Uterus (tissue), 4 donors: ENCODE data around the gene USHBP1. TPM values are rescaled to one million over a fixed set of nuclear protein-coding genes. Genes with fewer than 3 reads are reported as not detected.

Experiments
- DNase-seq, 2 donors: peaks; one replicate each; pipeline ENCODE4 v3.0.0-alpha.2; 2019 to 2020
- H3K27ac ChIP-seq, 2 donors: fragments of 200-600 bp; sonication (generic); 1 replicate in 1 of 2; 2 replicates in 1 of 2; pipeline ENCODE4 v1.5.1; 2016 to 2018
- H3K27me3 ChIP-seq, 2 donors: fragments of 200-600 bp; sonication (generic); one replicate each; pipeline ENCODE4 v1.5.1; 2018 to 2019; ENCODE audit warnings: control low read depth in 1 of 2
- H3K36me3 ChIP-seq, 2 donors: fragments of 200-600 bp; sonication (generic); one replicate each; pipeline ENCODE4 v1.5.1; 2019; ENCODE audit warnings: control low read depth in 1 of 2
- H3K4me1 ChIP-seq, 2 donors: fragments of 200-600 bp; sonication (generic); one replicate each; pipeline ENCODE4 v1.5.1; 2018 to 2019; ENCODE audit warnings: control low read depth in 1 of 2
- H3K4me3 ChIP-seq, 2 donors: fragments of 200-600 bp; sonication (generic); 1 replicate in 1 of 2; 2 replicates in 1 of 2; pipeline ENCODE4 v1.5.1; 2018 to 2019; ENCODE audit warnings: mild to moderate bottlenecking in 1 of 2
- H3K9me3 ChIP-seq, 2 donors: fragments of 200-600 bp; sonication (generic); one replicate each; pipeline ENCODE4 v1.5.1; 2019; ENCODE audit warnings: control low read depth in 1 of 2
- POLR2A ChIP-seq, 2 donors: fragments of 450-650 bp; IDR thresholded peaks; one replicate each; pipeline ENCODE4 v1.6.1; 2016; ENCODE audit warnings: antibody characterized with exemption in 2 of 2, mild to moderate bottlenecking in 1 of 2, moderate library complexity in 1 of 2
- intact Hi-C: fragments of 100-400 bp; cut with DNase I; formaldehyde crosslinking; loops from one replicate; pipeline ENCODE4 v1.15.1; 2023; ENCODE audit warnings: low total_unique reads
- total RNA-seq, 4 donors: library from RNA; depleted of rRNA in 3 of 4; stranded (reverse); fragments of >200 nt in 3 of 4; gene quantifications; one replicate each; pipeline versions ENCODE4 v1.1.0 to v1.2.4, GENCODE V29; 2014 to 2023
- TF ChIP-seq, protein P1 (sequence below), 4 experiments: fragments of 200-600 bp in 2 of 4; fragments of 450-650 bp in 2 of 4; sonication (generic) in 2 of 4; IDR thresholded peaks; one replicate each; pipeline ENCODE4 v1.5.1; 2016 to 2019; ENCODE audit warnings: antibody characterized with exemption in 4 of 4, mild to moderate bottlenecking in 2 of 4, moderate library complexity in 1 of 4
- donor health status: DM: yes; HTN: yes; CAD: no.

USHBP1 gene
- total RNA-seq, 4 donors from 2014 or later, result 3.5 to 23.8 (median 13.0) TPM

DNA sequence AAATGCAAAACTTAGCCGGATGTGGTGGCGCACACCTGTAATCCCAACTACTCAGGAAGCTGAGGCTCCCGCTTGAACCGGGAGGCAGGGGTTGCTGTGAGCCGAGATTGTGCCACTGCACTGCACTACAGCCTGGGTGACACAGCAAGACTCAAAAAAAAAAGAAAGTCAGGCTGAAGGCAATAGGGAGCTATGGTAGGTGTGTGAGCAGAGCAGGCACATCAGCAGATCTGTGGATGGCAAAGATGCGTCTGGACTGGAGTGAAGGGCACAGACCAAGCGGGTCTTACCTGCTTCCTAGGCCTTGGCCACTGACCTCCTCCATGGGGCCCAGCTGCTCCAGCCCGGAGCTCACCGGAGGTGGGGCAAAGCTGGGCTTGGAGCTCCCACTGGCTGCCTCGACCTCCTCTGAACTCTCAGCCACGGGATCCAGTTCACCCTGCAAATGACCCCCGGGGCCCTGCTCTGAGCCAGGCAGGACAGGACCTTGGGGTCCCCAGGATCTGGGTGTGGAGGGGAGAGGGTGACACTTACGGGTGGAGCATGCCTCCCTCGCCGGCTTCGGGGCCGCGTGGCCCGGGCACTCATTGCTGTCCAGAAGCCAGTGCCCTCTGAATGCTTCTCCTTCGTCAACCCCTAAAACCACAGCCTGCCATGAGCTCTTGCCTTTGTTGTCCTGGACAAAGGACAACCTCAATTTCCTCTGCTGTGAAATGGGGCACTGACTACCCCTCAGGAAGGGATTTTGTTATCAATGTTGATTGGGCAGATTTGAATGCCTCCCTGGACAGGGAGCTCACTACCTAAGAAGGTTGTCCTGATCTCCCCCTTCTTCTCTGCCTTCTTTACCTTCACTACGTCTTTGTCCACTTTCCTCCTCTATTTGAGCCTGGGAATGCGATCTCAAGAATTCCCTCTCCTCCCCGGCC, 569 bp downstream of the USHBP1 start:
- intact Hi-C loops, result no loop called here

DNA sequence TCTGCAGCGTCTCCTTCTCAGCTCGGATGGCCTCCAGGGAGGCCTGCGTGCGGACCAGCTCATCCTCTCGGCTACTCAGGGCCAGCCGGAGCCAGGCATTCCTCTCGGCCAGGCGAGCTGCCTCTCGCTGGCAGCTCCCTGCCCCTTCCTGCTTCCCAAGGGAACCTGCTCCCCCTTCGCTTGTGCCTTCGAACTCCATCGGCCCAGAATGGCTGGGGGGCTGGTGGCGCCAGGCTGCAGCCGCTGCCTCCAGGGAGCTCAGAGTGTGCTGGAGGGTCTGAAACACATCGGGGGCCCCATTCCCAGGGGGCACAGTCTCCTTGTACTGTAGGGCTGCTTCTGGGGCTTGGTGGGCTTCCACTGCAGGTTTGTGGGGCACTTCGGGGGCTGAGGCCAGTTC, 2.0 kb downstream of the USHBP1 start:
- Histone ChIP-seq H3K36me3 (no peaks in the 10 kb centered on the region), H3K27ac (no peak overlapping the region), H3K4me1 (no peaks in the 10 kb centered on the region), H3K4me3 (no peak overlapping the region), H3K27me3 (no peaks in the 10 kb centered on the region), H3K9me3 (no peaks in the 10 kb centered on the region)
- intact Hi-C loops, result no loop called here
- TF ChIP-seq, protein P1, sequence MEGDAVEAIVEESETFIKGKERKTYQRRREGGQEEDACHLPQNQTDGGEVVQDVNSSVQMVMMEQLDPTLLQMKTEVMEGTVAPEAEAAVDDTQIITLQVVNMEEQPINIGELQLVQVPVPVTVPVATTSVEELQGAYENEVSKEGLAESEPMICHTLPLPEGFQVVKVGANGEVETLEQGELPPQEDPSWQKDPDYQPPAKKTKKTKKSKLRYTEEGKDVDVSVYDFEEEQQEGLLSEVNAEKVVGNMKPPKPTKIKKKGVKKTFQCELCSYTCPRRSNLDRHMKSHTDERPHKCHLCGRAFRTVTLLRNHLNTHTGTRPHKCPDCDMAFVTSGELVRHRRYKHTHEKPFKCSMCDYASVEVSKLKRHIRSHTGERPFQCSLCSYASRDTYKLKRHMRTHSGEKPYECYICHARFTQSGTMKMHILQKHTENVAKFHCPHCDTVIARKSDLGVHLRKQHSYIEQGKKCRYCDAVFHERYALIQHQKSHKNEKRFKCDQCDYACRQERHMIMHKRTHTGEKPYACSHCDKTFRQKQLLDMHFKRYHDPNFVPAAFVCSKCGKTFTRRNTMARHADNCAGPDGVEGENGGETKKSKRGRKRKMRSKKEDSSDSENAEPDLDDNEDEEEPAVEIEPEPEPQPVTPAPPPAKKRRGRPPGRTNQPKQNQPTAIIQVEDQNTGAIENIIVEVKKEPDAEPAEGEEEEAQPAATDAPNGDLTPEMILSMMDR (IDR thresholded peaks at IDR 0.05), result no peak
- no peak for TF ChIP-seq POLR2A (IDR thresholded peaks at IDR 0.05)
- no peak for DNase-seq

More for the DNA sequence above, 569 bp downstream of the USHBP1 start:
- no peak for DNase-seq
- Histone ChIP-seq H3K27ac (peak overlapping the region; percentile 37 to 79), H3K27me3 (no peaks in the 10 kb centered on the region), H3K4me1 (peaks cover 0 to 6% of the 10 kb centered on the region in 2 donors), H3K4me3 (peak overlapping the region; percentile 15 to 21), H3K9me3 (no peaks in the 10 kb centered on the region), H3K36me3 (no peaks in the 10 kb centered on the region)
- TF ChIP-seq POLR2A (IDR thresholded peaks at IDR 0.05), result no peak
- TF ChIP-seq, protein P1 (IDR thresholded peaks at IDR 0.05), result no peak

DNA sequence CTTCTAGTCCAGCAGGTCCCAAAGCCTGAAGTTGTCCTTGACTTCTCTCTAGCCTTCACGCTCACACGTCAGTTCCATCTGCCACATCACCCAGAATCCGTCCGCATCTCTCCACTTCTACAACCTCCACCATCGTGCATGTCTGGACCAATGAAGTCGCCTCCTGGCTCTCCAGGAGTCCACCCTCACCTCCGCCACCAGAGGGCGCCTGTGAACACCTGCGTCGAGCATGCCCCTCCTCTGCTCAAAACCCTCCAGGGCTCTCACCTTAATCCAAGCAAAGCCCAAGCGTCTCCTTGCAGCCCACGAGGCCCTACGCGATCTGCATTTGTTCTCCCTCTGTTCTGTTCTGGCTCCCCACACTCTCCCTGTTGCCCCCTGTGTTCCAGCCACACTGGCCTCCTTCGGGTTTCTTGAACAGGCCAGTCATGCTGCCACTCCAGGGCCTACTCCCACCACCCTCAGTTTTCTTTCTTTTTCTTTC, 3.7 kb downstream of the USHBP1 start:
- H3K4me1 ChIP-seq, result no peaks in the 10 kb centered on the region
- H3K36me3 ChIP-seq, result no peaks in the 10 kb centered on the region
- no peak for TF ChIP-seq POLR2A (IDR thresholded peaks at IDR 0.05)
- TF ChIP-seq, protein P1 (IDR thresholded peaks at IDR 0.05), result peak; percentile 64 to 86 (median 82)
- no peak overlapping the region for H3K4me3 ChIP-seq
- no peaks in the 10 kb centered on the region for H3K27me3 ChIP-seq
- peak; percentile 66 to 76 for DNase-seq
- H3K27ac ChIP-seq, result no peak overlapping the region
- no peaks in the 10 kb centered on the region for H3K9me3 ChIP-seq
- intact Hi-C loops, result no loop called here

DNA sequence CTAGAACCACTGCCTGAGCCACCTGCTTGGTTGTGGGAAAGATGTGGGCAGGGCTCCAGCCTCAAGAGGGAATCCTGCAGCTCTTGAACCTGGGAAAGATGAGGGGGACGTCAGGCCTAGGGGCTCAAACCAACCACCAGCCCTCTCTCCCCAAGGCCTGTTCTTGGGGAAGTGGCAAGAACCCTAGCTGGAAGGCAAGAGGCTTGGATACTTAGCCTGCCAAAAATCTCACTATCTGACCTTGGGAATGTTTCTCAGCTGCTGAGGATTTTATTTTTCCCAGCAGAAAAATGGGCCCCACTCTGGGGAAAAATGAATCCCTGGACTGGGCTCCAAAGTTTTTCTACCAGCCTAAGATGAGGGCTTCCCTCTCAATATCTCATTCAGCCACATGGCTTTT, 4.6 kb downstream of the USHBP1 start:
- H3K27ac ChIP-seq, result no peak overlapping the region
- no peaks in the 10 kb centered on the region for H3K27me3 ChIP-seq
- no peaks in the 10 kb centered on the region for H3K4me1 ChIP-seq
- H3K4me3 ChIP-seq, result no peak overlapping the region
- DNase-seq, result no peak
- intact Hi-C loops, result no loop called here
- TF ChIP-seq POLR2A (IDR thresholded peaks at IDR 0.05), result no peak
- TF ChIP-seq, protein P1 (IDR thresholded peaks at IDR 0.05), result no peak
- no peaks in the 10 kb centered on the region for H3K36me3 ChIP-seq
- H3K9me3 ChIP-seq, result no peaks in the 10 kb centered on the region

DNA sequence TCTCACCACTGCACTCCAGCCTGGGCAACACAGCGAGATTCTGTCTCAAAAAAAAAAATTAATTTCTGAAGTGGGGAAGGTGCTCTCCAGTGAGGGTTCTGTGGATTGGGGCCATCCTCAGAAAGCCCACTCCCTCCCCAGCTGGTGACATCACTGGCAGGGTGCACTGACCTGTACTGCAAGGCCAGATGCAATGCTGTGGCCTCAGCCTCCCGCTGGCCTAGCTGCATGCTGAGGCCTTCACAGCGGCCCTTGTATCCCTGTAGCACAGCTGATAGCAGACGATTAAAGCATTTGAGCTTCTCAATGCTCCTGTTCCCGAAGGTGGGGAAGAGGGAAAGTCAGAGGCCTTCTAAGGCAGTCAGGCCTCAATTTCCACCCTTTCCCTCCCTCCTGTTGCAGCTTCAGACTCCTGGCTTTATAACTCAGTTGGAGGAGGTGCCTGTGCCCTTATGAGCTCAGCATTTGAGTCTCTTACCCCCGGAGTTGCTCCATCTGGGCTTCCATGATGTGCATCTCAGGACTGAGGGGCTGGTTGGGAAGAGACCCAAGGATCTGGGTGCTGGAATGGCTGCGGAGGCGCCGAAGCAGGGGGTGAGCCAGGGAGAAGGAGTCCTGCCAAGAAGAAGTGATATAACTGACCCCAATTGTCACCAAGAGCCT, 5.3 kb downstream of the USHBP1 start:
- Histone ChIP-seq H3K4me3 (no peak overlapping the region), H3K9me3 (no peaks in the 10 kb centered on the region), H3K27me3 (no peaks in the 10 kb centered on the region), H3K4me1 (no peaks in the 10 kb centered on the region), H3K27ac (no peak overlapping the region), H3K36me3 (no peaks in the 10 kb centered on the region)
- intact Hi-C loops, result no loop called here
- TF ChIP-seq POLR2A (IDR thresholded peaks at IDR 0.05), result no peak
- TF ChIP-seq, protein P1 (IDR thresholded peaks at IDR 0.05), result no peak
- DNase-seq, result no peak
